Activated CD4-positive, alpha-beta T cell treated with anti-CD3 and anti-CD28 coated beads for 36 hours (primary cell): ENCODE results near the gene EIF3J. TPM values are rescaled to one million over a fixed set of nuclear protein-coding genes. Genes with fewer than 3 reads are reported as not detected.

Experiments
- ATAC-seq: fragments of 200-7000 bp; cut with Tn5 transposase; one replicate; pipeline ENCODE4 v1.10.0; 2021; ENCODE audit warnings: mild to moderate bottlenecking, moderate library complexity
- CTCF ChIA-PET: fragments of 350-600 bp; sonication (Branson Sonifier 250); formaldehyde crosslinking; loops from one replicate; lab custom pipeline; 2021; ENCODE audit warnings: antibody characterized with exemption; lab: Charles Lee
- POLR2A ChIA-PET: fragments of 350-600 bp; sonication (Branson Sonifier 250); formaldehyde crosslinking; loops from one replicate; lab custom pipeline; 2021; ENCODE audit warnings: antibody characterized with exemption, inconsistent platforms; lab: Charles Lee
- DNase-seq: peaks from one replicate; pipeline ENCODE4 v3.0.0-alpha.2; 2020
- H3K27ac Mint-ChIP-seq: one replicate; pipeline ENCODE4 v1.8.0; 2021; ENCODE audit warnings: mixed read lengths
- H3K27me3 Mint-ChIP-seq: one replicate; pipeline ENCODE4 v1.8.0; 2021; ENCODE audit warnings: mixed read lengths
- H3K36me3 Mint-ChIP-seq: one replicate; pipeline ENCODE4 v1.8.0; 2021; ENCODE audit warnings: low read depth, mixed read lengths
- H3K4me1 Mint-ChIP-seq: one replicate; pipeline ENCODE4 v1.8.0; 2021; ENCODE audit warnings: mixed read lengths
- H3K4me3 Mint-ChIP-seq: one replicate; pipeline ENCODE4 v1.8.0; 2021; ENCODE audit warnings: mild to moderate bottlenecking, moderate library complexity, mixed read lengths
- H3K9me3 Mint-ChIP-seq: one replicate; pipeline ENCODE4 v1.8.0; 2021; ENCODE audit warnings: low read depth, mixed read lengths
- intact Hi-C, 2 experiments: fragments of 100-400 bp; cut with DNase I in 1 of 2; cut with micrococcal nuclease in 1 of 2; formaldehyde crosslinking; loops; one replicate each; pipeline versions ENCODE4 v1.14.2 to v1.15.1; 2022 to 2024; cut with DNase I, micrococcal nuclease
- total RNA-seq, 2 experiments: library from RNA; stranded (reverse); gene quantifications; one replicate each; pipeline ENCODE4 v1.2.3, GENCODE V29; 2021

Gene EIF3J
- total RNA-seq, 2 experiments from 2014 or later: 106 to 143 TPM

- Mint-ChIP-seq H3K4me3 (no peak overlapping the region), H3K36me3 (peaks cover 48% of the 10 kb centered on the region), H3K27me3 (no peaks in the 10 kb centered on the region), H3K27ac (peak overlapping the region; percentile 25), H3K4me1 (peaks cover 27% of the 10 kb centered on the region), H3K9me3 (no peaks in the 10 kb centered on the region)
- CTCF ChIA-PET: interaction anchor here (0.6 to 11.6 kb wide), 14 partner anchors 8 to 444 kb away, joined by 3 to 113 read pairs (median 4); partner anchors contain the start of genes SPG11 and TRIM69
- intact Hi-C loops: loop anchor here in 1 of 2 experiments (2.0 to 5.0 kb wide), 3 partner anchors 70 to 259 kb away; partner anchors contain the start of gene SPG11
- POLR2A ChIA-PET: no interaction called here
- ATAC-seq (peak; percentile 79), DNase-seq (peak; percentile 20)
Observed at GRCh38 chr15:44593042-44593736, 56.2 kb downstream of the EIF3J start.

GRCh38 chr15:44595246-44595645 is 58.3 kb downstream of the EIF3J start:
- intact Hi-C loops: loop anchor here in 1 of 2 experiments (5.0 kb wide), 1 partner anchor 142 kb away; the partner anchor contains the start of gene TRIM69
- Mint-ChIP-seq H3K4me3 (no peak overlapping the region), H3K9me3 (no peaks in the 10 kb centered on the region), H3K27me3 (no peaks in the 10 kb centered on the region), H3K36me3 (peaks cover 46% of the 10 kb centered on the region), H3K27ac (peak overlapping the region; percentile 31), H3K4me1 (peaks cover 36% of the 10 kb centered on the region)
- ChIA-PET CTCF (interaction anchor here (1.2 kb wide), 1 partner anchor 141 kb away, joined by 7 read pairs; the partner anchor contains the start of gene TRIM69), POLR2A (interaction anchor here (0.6 kb wide), 1 partner anchor 25 kb away, joined by 3 read pairs; no protein-coding TSS in a partner anchor)
- no peak for DNase-seq
- ATAC-seq: no peak

DNA sequence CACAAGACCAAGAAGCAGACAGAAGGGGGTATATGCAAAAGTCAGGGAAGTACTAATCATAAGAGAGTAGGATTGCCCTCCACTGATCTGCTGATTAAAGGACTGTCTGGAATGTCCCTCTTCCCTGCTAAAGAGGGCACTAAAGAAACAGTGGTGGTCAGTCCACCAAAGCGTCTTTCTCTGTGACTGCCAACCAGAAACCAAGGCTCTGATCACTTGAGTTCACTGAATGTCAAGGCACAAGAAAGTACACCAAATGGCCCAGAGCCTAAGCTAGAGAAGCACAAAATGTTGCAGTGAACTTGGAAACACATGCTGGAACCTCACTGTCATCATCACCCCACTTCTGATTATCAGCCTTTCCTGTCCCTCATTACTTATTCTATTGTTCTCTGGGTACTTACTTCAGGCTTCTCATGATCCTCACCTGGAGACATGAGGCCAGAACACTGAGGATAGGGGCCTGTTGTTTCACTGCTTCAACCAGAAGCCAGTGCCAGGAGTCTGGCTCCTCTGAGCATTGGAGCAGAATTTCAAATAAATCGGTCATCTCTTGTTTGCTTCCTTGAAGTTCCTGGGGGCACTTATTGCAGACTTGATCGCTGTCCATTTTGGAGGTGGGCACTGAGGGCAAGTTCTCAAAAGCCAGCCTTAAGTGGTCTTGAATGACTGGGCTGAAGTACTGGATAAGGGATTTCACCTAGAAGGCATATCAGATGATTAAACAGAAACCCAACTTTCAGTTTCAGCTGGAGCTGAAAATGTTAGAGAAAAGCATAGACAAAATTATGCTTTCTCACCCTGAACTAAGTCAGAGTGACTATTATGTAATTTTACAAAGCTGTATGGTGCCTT is 58.9 kb downstream of the EIF3J start:
- ChIA-PET CTCF (interaction anchor here (0.6 to 3.4 kb wide), 7 partner anchors 17 to 158 kb away, joined by 3 to 25 read pairs (median 4); partner anchors contain the start of genes SPG11 and TRIM69), POLR2A (interaction anchor here (0.6 kb wide), 1 partner anchor 25 kb away, joined by 3 read pairs; no protein-coding TSS in a partner anchor)
- intact Hi-C loops: loop anchor here in 1 of 2 experiments (2.0 to 5.0 kb wide), 2 partner anchors 67 to 141 kb away; partner anchors contain the start of genes SPG11 and TRIM69
- peak; percentile 47 for ATAC-seq
- DNase-seq: no peak
- H3K4me3 Mint-ChIP-seq: no peak overlapping the region
- peaks cover 36% of the 10 kb centered on the region for H3K4me1 Mint-ChIP-seq
- peaks cover 44% of the 10 kb centered on the region for H3K36me3 Mint-ChIP-seq
- no peaks in the 10 kb centered on the region for H3K27me3 Mint-ChIP-seq
- H3K27ac Mint-ChIP-seq: peak overlapping the region; percentile 31
- H3K9me3 Mint-ChIP-seq: no peaks in the 10 kb centered on the region

GRCh38 chr15:44596511-44597010 is 59.6 kb downstream of the EIF3J start:
- no peaks in the 10 kb centered on the region for H3K9me3 Mint-ChIP-seq
- intact Hi-C loops: loop anchor here in 1 of 2 experiments (2.0 to 5.0 kb wide), 2 partner anchors 66 to 141 kb away; partner anchors contain the start of genes SPG11 and TRIM69
- no peak overlapping the region for H3K4me3 Mint-ChIP-seq
- ATAC-seq (peak; percentile 56), DNase-seq (no peak)
- POLR2A ChIA-PET: no interaction called here
- no peaks in the 10 kb centered on the region for H3K27me3 Mint-ChIP-seq
- peak overlapping the region; percentile 37 for H3K27ac Mint-ChIP-seq
- peaks cover 46% of the 10 kb centered on the region for H3K36me3 Mint-ChIP-seq
- CTCF ChIA-PET: interaction anchor here (0.6 to 3.4 kb wide), 7 partner anchors 18 to 157 kb away, joined by 3 to 25 read pairs (median 4); partner anchors contain the start of genes SPG11 and TRIM69
- H3K4me1 Mint-ChIP-seq: peaks cover 36% of the 10 kb centered on the region

DNA sequence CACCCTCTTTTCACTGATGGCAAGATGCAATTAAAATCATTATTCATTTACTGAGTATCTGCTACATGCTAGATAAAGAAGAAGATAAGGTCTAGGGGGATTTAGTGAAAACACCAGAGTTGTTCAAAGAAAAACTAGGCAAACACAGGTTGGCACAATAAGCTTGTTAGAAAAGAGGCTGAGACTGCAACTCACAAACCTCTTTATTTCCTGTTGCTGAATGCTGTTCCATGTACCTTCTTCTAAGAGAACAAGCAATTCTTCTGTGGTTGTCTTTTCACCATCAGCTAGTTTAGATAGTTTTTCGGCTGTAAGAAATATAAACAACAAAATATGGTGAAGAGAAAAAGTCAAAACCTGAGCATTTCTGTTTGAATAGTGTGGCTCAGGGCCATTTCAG is 61.1 kb downstream of the EIF3J start:
- DNase-seq: no peak
- Mint-ChIP-seq H3K36me3 (peaks cover 51% of the 10 kb centered on the region), H3K9me3 (no peaks in the 10 kb centered on the region), H3K27me3 (no peaks in the 10 kb centered on the region), H3K4me3 (no peak overlapping the region), H3K4me1 (peaks cover 36% of the 10 kb centered on the region), H3K27ac (peak overlapping the region; percentile 56)
- no peak for ATAC-seq
- POLR2A ChIA-PET: interaction anchor here (0.5 kb wide), 1 partner anchor 121 kb away, joined by 9 read pairs; no protein-coding TSS in a partner anchor
- CTCF ChIA-PET: interaction anchor here (0.7 to 3.4 kb wide), 9 partner anchors 9 to 215 kb away, joined by 3 to 25 read pairs (median 4); partner anchors contain the start of gene TRIM69
- intact Hi-C loops: loop anchor here in 1 of 2 experiments (5.0 kb wide), 1 partner anchor 139 kb away; the partner anchor contains the start of gene TRIM69

- Mint-ChIP-seq H3K9me3 (no peaks in the 10 kb centered on the region), H3K4me1 (peaks cover 32% of the 10 kb centered on the region), H3K27me3 (no peaks in the 10 kb centered on the region), H3K4me3 (no peak overlapping the region), H3K36me3 (peaks cover 51% of the 10 kb centered on the region), H3K27ac (no peak overlapping the region)
- ChIA-PET POLR2A (no interaction called here), CTCF (interaction anchor here (0.7 to 3.4 kb wide), 7 partner anchors 12 to 215 kb away, joined by 3 to 25 read pairs (median 4); partner anchors contain the start of gene TRIM69)
- intact Hi-C loops: loop anchor here in 1 of 2 experiments (5.0 kb wide), 1 partner anchor 138 kb away; the partner anchor contains the start of gene TRIM69
- no peak for DNase-seq
- no peak for ATAC-seq
Observed at GRCh38 chr15:44598892-44599291, 61.9 kb downstream of the EIF3J start.

GRCh38 chr15:44603126-44603525 is 66.2 kb downstream of the EIF3J start:
- no peak overlapping the region for H3K4me3 Mint-ChIP-seq
- ATAC-seq (no peak), DNase-seq (no peak)
- no peaks in the 10 kb centered on the region for H3K9me3 Mint-ChIP-seq
- POLR2A ChIA-PET: no interaction called here
- H3K27me3 Mint-ChIP-seq: no peaks in the 10 kb centered on the region
- intact Hi-C loops: no loop called here
- peaks cover 45% of the 10 kb centered on the region for H3K36me3 Mint-ChIP-seq
- CTCF ChIA-PET: interaction anchor here (0.6 to 1.6 kb wide), 2 partner anchors 25 to 28 kb away, joined by 4 to 5 read pairs; no protein-coding TSS in a partner anchor
- peak overlapping the region; percentile 53 for H3K27ac Mint-ChIP-seq
- H3K4me1 Mint-ChIP-seq: peaks cover 9% of the 10 kb centered on the region

DNA sequence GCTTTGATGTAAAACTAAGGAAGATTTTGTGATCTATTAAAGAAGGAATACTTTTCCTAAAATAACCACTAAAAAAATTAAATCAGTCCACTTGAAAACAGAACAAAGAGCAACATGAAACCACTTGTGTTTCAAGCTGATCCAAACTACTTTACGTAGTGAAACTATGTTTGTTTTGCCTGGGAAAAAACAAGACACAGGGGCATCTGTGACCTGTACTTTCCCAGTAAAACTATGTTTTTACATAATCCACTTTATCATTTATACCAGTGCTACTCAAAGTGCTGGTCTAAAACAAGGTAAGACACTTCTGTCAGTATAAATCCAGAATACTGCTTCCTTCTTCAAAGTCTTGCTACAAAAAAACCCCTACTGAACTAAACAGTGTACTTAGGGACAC is 69.8 kb downstream of the EIF3J start:
- Mint-ChIP-seq H3K27me3 (no peaks in the 10 kb centered on the region), H3K4me1 (no peaks in the 10 kb centered on the region), H3K27ac (no peak overlapping the region), H3K9me3 (no peaks in the 10 kb centered on the region), H3K36me3 (peaks cover 47% of the 10 kb centered on the region), H3K4me3 (no peak overlapping the region)
- ChIA-PET CTCF (interaction anchor here (1.6 to 2.3 kb wide), 2 partner anchors 21 to 22 kb away, joined by 3 to 5 read pairs; no protein-coding TSS in a partner anchor), POLR2A (no interaction called here)
- ATAC-seq (no peak), DNase-seq (no peak)
- intact Hi-C loops: no loop called here
